DOHH2 (cell line): ENCODE data around the gene CCDC85C.

ENCODE experiments used
- CTCF ChIP-seq: fragments of 200-600 bp; sonication (generic); IDR thresholded peaks from one replicate; pipeline ENCODE4 v1.5.1; 2014; ENCODE audit warnings: antibody characterized with exemption, mild to moderate bottlenecking, low read depth, low read length; ENCODE audit not compliant: poor library complexity, severe bottlenecking
- EZH2phosphoT487 ChIP-seq: fragments of 200-600 bp; sonication (generic); IDR thresholded peaks from 2 replicates; pipeline ENCODE4 v1.6.1; 2017; ENCODE audit warnings: borderline replicate concordance, mild to moderate bottlenecking, antibody characterized with exemption, low read length, moderate library complexity, mixed read lengths

- no peak for TF ChIP-seq CTCF
- TF ChIP-seq EZH2phosphoT487: no peak
Measured at GRCh38 chr14:99468836-99469592, 135.0 kb downstream of the CCDC85C start.
